Thyroid gland (tissue), 4 donors: Measurements from ENCODE around the gene NR3C2.

Source experiments
- POLR2A ChIP-seq, 2 donors: fragments of 450-650 bp; IDR thresholded peaks; one replicate each; pipeline ENCODE4 v1.6.1; 2017; ENCODE audit warnings: antibody characterized with exemption in 2 of 2, mild to moderate bottlenecking in 2 of 2, moderate library complexity in 1 of 2
- TF ChIP-seq, protein P1 (sequence below), 6 experiments: fragments of 200-600 bp in 3 of 6; fragments of 450-650 bp in 3 of 6; sonication (generic) in 3 of 6; IDR thresholded peaks; one replicate each; pipeline ENCODE4 v1.5.1; 2016 to 2019; ENCODE audit warnings: antibody characterized with exemption in 6 of 6, mild to moderate bottlenecking in 2 of 6, inconsistent platforms in 1 of 6, moderate library complexity in 1 of 6

DNA sequence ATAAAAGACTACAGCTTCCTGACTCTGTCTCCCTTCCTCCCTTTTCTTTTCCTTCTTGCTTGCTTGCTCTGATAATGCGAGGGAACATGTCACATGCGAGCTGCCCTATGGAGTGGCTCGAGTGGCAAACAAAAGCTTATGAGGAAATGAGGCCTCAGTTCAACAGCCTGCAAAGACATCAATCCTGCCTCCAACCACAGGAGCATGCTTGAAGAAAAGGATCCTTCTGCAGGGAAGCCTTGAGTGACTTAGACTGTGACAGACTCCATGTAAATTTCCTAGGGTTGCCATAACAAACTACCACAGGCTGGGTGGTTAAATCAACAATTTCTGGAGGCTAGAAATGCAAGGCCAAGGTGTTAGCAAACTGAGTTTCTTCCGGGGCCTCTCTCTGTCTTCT lies 152.5 kb downstream of the NR3C2 start:
- TF ChIP-seq, protein P1, sequence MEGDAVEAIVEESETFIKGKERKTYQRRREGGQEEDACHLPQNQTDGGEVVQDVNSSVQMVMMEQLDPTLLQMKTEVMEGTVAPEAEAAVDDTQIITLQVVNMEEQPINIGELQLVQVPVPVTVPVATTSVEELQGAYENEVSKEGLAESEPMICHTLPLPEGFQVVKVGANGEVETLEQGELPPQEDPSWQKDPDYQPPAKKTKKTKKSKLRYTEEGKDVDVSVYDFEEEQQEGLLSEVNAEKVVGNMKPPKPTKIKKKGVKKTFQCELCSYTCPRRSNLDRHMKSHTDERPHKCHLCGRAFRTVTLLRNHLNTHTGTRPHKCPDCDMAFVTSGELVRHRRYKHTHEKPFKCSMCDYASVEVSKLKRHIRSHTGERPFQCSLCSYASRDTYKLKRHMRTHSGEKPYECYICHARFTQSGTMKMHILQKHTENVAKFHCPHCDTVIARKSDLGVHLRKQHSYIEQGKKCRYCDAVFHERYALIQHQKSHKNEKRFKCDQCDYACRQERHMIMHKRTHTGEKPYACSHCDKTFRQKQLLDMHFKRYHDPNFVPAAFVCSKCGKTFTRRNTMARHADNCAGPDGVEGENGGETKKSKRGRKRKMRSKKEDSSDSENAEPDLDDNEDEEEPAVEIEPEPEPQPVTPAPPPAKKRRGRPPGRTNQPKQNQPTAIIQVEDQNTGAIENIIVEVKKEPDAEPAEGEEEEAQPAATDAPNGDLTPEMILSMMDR (IDR thresholded peaks at IDR 0.05) = no peak
- no peak for TF ChIP-seq POLR2A (IDR thresholded peaks at IDR 0.05)
